IMR-90 (cell line): ENCODE measurements around the gene ITGA4. TPM values are rescaled to one million over a fixed set of nuclear protein-coding genes. Genes with fewer than 3 reads are reported as not detected.

Experiments
- ATAC-seq: fragments of 200-7000 bp; cut with Tn5 transposase; 2 replicates; pipeline ENCODE4 v1.9.1; 2020; ENCODE audit warnings: low read depth, mild to moderate bottlenecking, moderate library complexity
- BruUV-seq: library from RNA; stranded (reverse); fragments of 400-500 nt; replicated peaks from 2 replicates; lab custom pipeline; 2021; lab: Mats Ljungman, UMichigan
- CTCF ChIA-PET: fragments of 300-600 bp; formaldehyde crosslinking; extraction: SDS; loops from one replicate; lab custom pipeline; 2021; ENCODE audit warnings: antibody characterized with exemption; lab: Yijun Ruan, JAX
- POLR2A ChIA-PET: fragments of 300-600 bp; sonication (Branson Sonifier 250); formaldehyde crosslinking; loops from one replicate; lab custom pipeline; 2022; ENCODE audit warnings: antibody characterized with exemption; ENCODE audit not compliant: unreplicated experiment; lab: Charles Lee
- DNase-seq: peaks from one replicate; pipeline ENCODE4 v3.0.0; 2013
- H2AFZ ChIP-seq: replicated peaks from 2 replicates; pipeline ENCODE3; 2013; ENCODE audit warnings: low read length, mild to moderate bottlenecking; ENCODE audit not compliant: poor library complexity
- H2AK5ac ChIP-seq: 2 replicates; pipeline ENCODE4 v1.6.1; 2013; ENCODE audit warnings: low read depth, low read length, inconsistent platforms
- H2AK9ac ChIP-seq: replicated peaks from 2 replicates; pipeline ENCODE3; 2013; ENCODE audit warnings: mild to moderate bottlenecking, low read depth, low read length, moderate library complexity; ENCODE audit not compliant: poor library complexity
- H2BK120ac ChIP-seq: 2 replicates; pipeline ENCODE4 v1.6.1; 2013; ENCODE audit warnings: low read depth, low read length, inconsistent platforms
- H2BK15ac ChIP-seq: 3 replicates; pipeline ENCODE4 v1.6.1; 2013; ENCODE audit warnings: low read depth, low read length, inconsistent platforms
- H2BK20ac ChIP-seq: 2 replicates; pipeline ENCODE4 v1.6.1; 2013; ENCODE audit warnings: low read depth, mild to moderate bottlenecking, inconsistent platforms, low read length, moderate library complexity
- H2BK5ac ChIP-seq: 2 replicates; pipeline ENCODE4 v1.6.1; 2013; ENCODE audit warnings: mild to moderate bottlenecking, low read depth, low read length, inconsistent platforms; ENCODE audit not compliant: poor library complexity, severe bottlenecking
- H3K14ac ChIP-seq: replicated peaks from 2 replicates; pipeline ENCODE4 v1.6.1; 2013; ENCODE audit warnings: low read depth, low read length, inconsistent platforms
- H3K18ac ChIP-seq: 2 replicates; pipeline ENCODE4 v1.6.1; 2013; ENCODE audit warnings: low read depth, low read length, control low read depth
- H3K23ac ChIP-seq: 2 replicates; pipeline ENCODE4 v1.6.1; 2013; ENCODE audit warnings: low read depth, low read length, inconsistent platforms
- H3K27ac ChIP-seq: 2 replicates; pipeline ENCODE4 v1.5.1; 2013; ENCODE audit warnings: mild to moderate bottlenecking, control low read depth, low read length; ENCODE audit not compliant: insufficient read depth
- H3K27me3 ChIP-seq: 2 replicates; pipeline ENCODE4 v1.6.1; 2013; ENCODE audit warnings: low read length; ENCODE audit not compliant: control insufficient read depth, insufficient read depth
- H3K36me3 ChIP-seq: 2 replicates; pipeline ENCODE4 v1.6.1; 2013; ENCODE audit warnings: low read length, mixed read lengths; ENCODE audit not compliant: control insufficient read depth, insufficient read depth
- H3K4ac ChIP-seq: 2 replicates; pipeline ENCODE4 v1.6.1; 2013; ENCODE audit warnings: low read depth, low read length, inconsistent platforms
- H3K4me1 ChIP-seq: 2 replicates; pipeline ENCODE4 v1.6.1; 2013; ENCODE audit warnings: low read length, mixed read lengths; ENCODE audit not compliant: control insufficient read depth, insufficient read depth
- H3K4me2 ChIP-seq: 2 replicates; pipeline ENCODE4 v1.6.1; 2013; ENCODE audit warnings: low read depth, mild to moderate bottlenecking, control low read depth, low read length, moderate library complexity
- H3K4me3 ChIP-seq: 2 replicates; pipeline ENCODE4 v1.5.1; 2013; ENCODE audit warnings: low read depth, mild to moderate bottlenecking, control low read depth, low read length, moderate library complexity; ENCODE audit not compliant: insufficient read depth
- H3K56ac ChIP-seq: 2 replicates; pipeline ENCODE4 v1.6.1; 2013; ENCODE audit warnings: low read length, inconsistent platforms; ENCODE audit not compliant: insufficient read depth; ENCODE audit errors: extremely low read depth
- H3K79me1 ChIP-seq, 2 experiments: 2 replicates each; pipeline ENCODE4 v1.6.1; 2013; ENCODE audit warnings: low read length in 2 of 2, inconsistent platforms in 1 of 2, low read depth in 1 of 2
- H3K9ac ChIP-seq: 2 replicates; pipeline ENCODE4 v1.6.1; 2013; ENCODE audit warnings: low read depth, low read length, control low read depth
- H3K9me1 ChIP-seq: 2 replicates; pipeline ENCODE4 v1.6.1; 2013; ENCODE audit warnings: low read length, inconsistent platforms; ENCODE audit not compliant: insufficient read depth
- H3K9me3 ChIP-seq: 2 replicates; pipeline ENCODE4 v1.6.1; 2013; ENCODE audit warnings: low read length; ENCODE audit not compliant: control insufficient read depth, insufficient read depth
- H4K20me1 ChIP-seq: 2 replicates; pipeline ENCODE4 v1.6.1; 2013; ENCODE audit warnings: low read length, inconsistent platforms; ENCODE audit not compliant: insufficient read depth
- H4K5ac ChIP-seq: 2 replicates; pipeline ENCODE4 v1.6.1; 2013; ENCODE audit warnings: mild to moderate bottlenecking, low read depth, low read length, control low read depth
- H4K8ac ChIP-seq, 2 experiments: 2 replicates each; pipeline ENCODE4 v1.6.1; 2013; ENCODE audit warnings: low read depth in 2 of 2, low read length in 2 of 2, control low read depth in 1 of 2, inconsistent platforms in 1 of 2
- H4K91ac ChIP-seq: 2 replicates; pipeline ENCODE4 v1.6.1; 2013; ENCODE audit warnings: low read depth, low read length, inconsistent platforms; ENCODE audit not compliant: insufficient read depth
- BHLHE40 ChIP-seq: fragments of 150-350 bp; IDR thresholded peaks from 2 replicates; pipeline ENCODE4 v1.6.1; 2016; ENCODE audit warnings: mild to moderate bottlenecking, low read depth, low read length
- CEBPB ChIP-seq: IDR thresholded peaks from 2 replicates; pipeline ENCODE4 v1.6.1; 2012; ENCODE audit warnings: low read depth, low read length, improper control_type of control experiment
- FOS ChIP-seq: fragments of 150-350 bp; IDR thresholded peaks from 2 replicates; pipeline ENCODE4 v1.6.1; 2016; ENCODE audit warnings: low read depth, low read length
- MAFK ChIP-seq: IDR thresholded peaks from 2 replicates; pipeline ENCODE4 v1.6.1; 2012; ENCODE audit warnings: low read depth, low read length, improper control_type of control experiment
- MAZ ChIP-seq: IDR thresholded peaks from 2 replicates; pipeline ENCODE4 v1.6.1; 2012; ENCODE audit warnings: low read depth, mild to moderate bottlenecking, low read length, improper control_type of control experiment, moderate library complexity, borderline replicate concordance
- MXI1 ChIP-seq: IDR thresholded peaks from 2 replicates; pipeline ENCODE4 v1.6.1; 2012; ENCODE audit warnings: low read depth, mild to moderate bottlenecking, low read length, moderate library complexity, borderline replicate concordance
- POLR2A ChIP-seq: IDR thresholded peaks from 2 replicates; pipeline ENCODE4 v1.6.1; 2012; ENCODE audit warnings: mild to moderate bottlenecking, low read depth, low read length
- RAD21 ChIP-seq: IDR thresholded peaks from 2 replicates; pipeline ENCODE4 v1.6.1; 2012; ENCODE audit warnings: low read length, improper control_type of control experiment
- RCOR1 ChIP-seq: IDR thresholded peaks from 2 replicates; pipeline ENCODE4 v1.6.1; 2012; ENCODE audit warnings: mild to moderate bottlenecking, low read length, improper control_type of control experiment; ENCODE audit not compliant: insufficient replicate concordance
- RFX5 ChIP-seq: IDR thresholded peaks from 2 replicates; pipeline ENCODE4 v1.8.0; 2012; ENCODE audit warnings: low read depth, mild to moderate bottlenecking, low read length, moderate library complexity
- SMC3 ChIP-seq: fragments of 150-350 bp; IDR thresholded peaks from 2 replicates; pipeline ENCODE4 v1.6.1; 2016; ENCODE audit warnings: low read depth, mild to moderate bottlenecking, antibody characterized with exemption, low read length, moderate library complexity
- WGBS, 2 experiments: methylation state at CpG; one replicate each; pipeline versions ENCODE4 v1.1.5 to v1.1.7; 2013; ENCODE audit warnings: missing lambda C conversion rate in 2 of 2; ENCODE audit not compliant: insufficient read length in 1 of 2; ENCODE audit errors: extremely low coverage in 2 of 2; 5-methylcytosine and 5-hydroxymethylcytosine counted together
- dilution Hi-C: fragments of 300-500 bp; cut with HindIII; formaldehyde crosslinking; loops from one replicate; pipeline ENCODE4 v1.14.3; 2018; ENCODE audit warnings: low sequenced_read_pairs; ENCODE audit not compliant: unreplicated experiment
- in situ Hi-C: fragments of 300-500 bp; cut with MboI; formaldehyde crosslinking; loops from 3 replicates; pipeline ENCODE4 v1.14.3; 2019; ENCODE audit warnings: low sequenced_read_pairs, inconsistent platforms, mixed read lengths
- intact Hi-C: fragments of 100-400 bp; cut with micrococcal nuclease; formaldehyde crosslinking; loops from 2 replicates; pipeline ENCODE4 v1.10.0; 2022
- polyA plus RNA-seq, 3 experiments: library from polyadenylated mRNA; depleted of rRNA; stranded (reverse); fragments of >200 nt; gene quantifications; 2 replicates each; pipeline ENCODE4 v1.2.3, GENCODE V29; 2012; ENCODE audit warnings: low replicate concordance in 1 of 3
- total RNA-seq: library from RNA; depleted of rRNA; stranded (reverse); fragments of >200 nt; gene quantifications from 2 replicates; pipeline ENCODE4 v1.2.3, GENCODE V29; 2012
- TF ChIP-seq, protein P1 (sequence below): fragments of 150-350 bp; IDR thresholded peaks from 2 replicates; pipeline ENCODE4 v1.6.1; 2016; ENCODE audit warnings: low read depth, mild to moderate bottlenecking, low read length, moderate library complexity, borderline replicate concordance
- TF ChIP-seq, protein P2 (sequence below): conservative IDR thresholded peaks from 2 replicates; pipeline ENCODE4 v1.5.1; 2012; ENCODE audit warnings: mild to moderate bottlenecking, low read depth, low read length, improper control_type of control experiment
- TF ChIP-seq, protein P3 (sequence below): fragments of 150-350 bp; IDR thresholded peaks from 2 replicates; pipeline ENCODE4 v1.6.1; 2017; ENCODE audit warnings: mild to moderate bottlenecking, antibody characterized with exemption, low read length, low read depth

Gene ITGA4
- total and polyA plus RNA-seq, 2 of the 4 experiments (the other 2 are of a cell fraction): 6.9 to 13.6 TPM

DNA sequence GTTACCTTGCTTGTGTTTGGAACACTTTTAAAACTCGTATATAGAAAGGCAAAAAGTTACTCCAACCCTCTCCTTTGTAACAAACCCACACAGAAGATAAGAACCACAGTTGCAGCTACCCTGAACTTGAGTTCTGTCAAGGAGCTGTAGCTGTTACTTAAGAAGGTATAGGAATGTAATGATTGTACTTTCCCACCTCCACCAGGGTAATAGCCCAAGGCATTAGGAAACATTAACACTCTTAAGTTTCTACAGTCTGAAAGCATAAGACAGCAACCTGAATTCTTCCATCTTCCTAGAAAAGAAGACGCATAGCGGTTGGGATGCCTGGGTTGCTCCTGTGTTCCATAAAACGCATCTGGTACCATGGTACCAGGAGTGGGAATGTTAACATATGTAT, 43.0 kb downstream of the ITGA4 start:
- Histone ChIP-seq H2AFZ (no peak overlapping the region), H3K9me1 (no peaks in the 10 kb centered on the region), H3K4me3 (no peak overlapping the region), H4K91ac (no peak overlapping the region), H2BK5ac (no peak overlapping the region), H3K23ac (no peak overlapping the region), H3K9ac (no peak overlapping the region), H3K36me3 (peaks cover 2% of the 10 kb centered on the region; the same call in 1 of the 2 replicates), H4K20me1 (no peaks in the 10 kb centered on the region), H3K18ac (no peak overlapping the region), H2BK15ac (no peak overlapping the region), H4K8ac (no peak overlapping the region), H3K79me1 (no peaks in the 10 kb centered on the region), H2BK120ac (no peak overlapping the region), H2BK20ac (no peak overlapping the region), H3K56ac (no peak overlapping the region), H3K27ac (no peak overlapping the region), H3K27me3 (no peaks in the 10 kb centered on the region), H3K4me2 (no peak overlapping the region), H3K9me3 (no peaks in the 10 kb centered on the region), H3K4me1 (no peaks in the 10 kb centered on the region), H4K5ac (no peak overlapping the region), H2AK9ac (no peak overlapping the region), H3K4ac (no peak overlapping the region), H3K14ac (no peak overlapping the region), H2AK5ac (no peak overlapping the region)
- no peak for ATAC-seq
- WGBS, 2 experiments: no CpG with 5 or more reads among the region's 4 CpGs
- no peak for DNase-seq
- BruUV-seq: no TSS peak
- TF ChIP-seq POLR2A (no peak), MAFK (no peak), CEBPB (no peak), MXI1 (no peak), RCOR1 (no peak), RAD21 (no peak), SMC3 (no peak), MAZ (no peak), RFX5 (no peak), FOS (no peak), BHLHE40 (no peak)
- TF ChIP-seq, protein P1, sequence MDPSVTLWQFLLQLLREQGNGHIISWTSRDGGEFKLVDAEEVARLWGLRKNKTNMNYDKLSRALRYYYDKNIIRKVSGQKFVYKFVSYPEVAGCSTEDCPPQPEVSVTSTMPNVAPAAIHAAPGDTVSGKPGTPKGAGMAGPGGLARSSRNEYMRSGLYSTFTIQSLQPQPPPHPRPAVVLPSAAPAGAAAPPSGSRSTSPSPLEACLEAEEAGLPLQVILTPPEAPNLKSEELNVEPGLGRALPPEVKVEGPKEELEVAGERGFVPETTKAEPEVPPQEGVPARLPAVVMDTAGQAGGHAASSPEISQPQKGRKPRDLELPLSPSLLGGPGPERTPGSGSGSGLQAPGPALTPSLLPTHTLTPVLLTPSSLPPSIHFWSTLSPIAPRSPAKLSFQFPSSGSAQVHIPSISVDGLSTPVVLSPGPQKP: no peak
- TF ChIP-seq, protein P2, sequence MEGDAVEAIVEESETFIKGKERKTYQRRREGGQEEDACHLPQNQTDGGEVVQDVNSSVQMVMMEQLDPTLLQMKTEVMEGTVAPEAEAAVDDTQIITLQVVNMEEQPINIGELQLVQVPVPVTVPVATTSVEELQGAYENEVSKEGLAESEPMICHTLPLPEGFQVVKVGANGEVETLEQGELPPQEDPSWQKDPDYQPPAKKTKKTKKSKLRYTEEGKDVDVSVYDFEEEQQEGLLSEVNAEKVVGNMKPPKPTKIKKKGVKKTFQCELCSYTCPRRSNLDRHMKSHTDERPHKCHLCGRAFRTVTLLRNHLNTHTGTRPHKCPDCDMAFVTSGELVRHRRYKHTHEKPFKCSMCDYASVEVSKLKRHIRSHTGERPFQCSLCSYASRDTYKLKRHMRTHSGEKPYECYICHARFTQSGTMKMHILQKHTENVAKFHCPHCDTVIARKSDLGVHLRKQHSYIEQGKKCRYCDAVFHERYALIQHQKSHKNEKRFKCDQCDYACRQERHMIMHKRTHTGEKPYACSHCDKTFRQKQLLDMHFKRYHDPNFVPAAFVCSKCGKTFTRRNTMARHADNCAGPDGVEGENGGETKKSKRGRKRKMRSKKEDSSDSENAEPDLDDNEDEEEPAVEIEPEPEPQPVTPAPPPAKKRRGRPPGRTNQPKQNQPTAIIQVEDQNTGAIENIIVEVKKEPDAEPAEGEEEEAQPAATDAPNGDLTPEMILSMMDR: no peak
- TF ChIP-seq, protein P3, sequence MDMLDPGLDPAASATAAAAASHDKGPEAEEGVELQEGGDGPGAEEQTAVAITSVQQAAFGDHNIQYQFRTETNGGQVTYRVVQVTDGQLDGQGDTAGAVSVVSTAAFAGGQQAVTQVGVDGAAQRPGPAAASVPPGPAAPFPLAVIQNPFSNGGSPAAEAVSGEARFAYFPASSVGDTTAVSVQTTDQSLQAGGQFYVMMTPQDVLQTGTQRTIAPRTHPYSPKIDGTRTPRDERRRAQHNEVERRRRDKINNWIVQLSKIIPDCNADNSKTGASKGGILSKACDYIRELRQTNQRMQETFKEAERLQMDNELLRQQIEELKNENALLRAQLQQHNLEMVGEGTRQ: no peak
- intact Hi-C loops: no loop called here
- dilution Hi-C loops: no loop called here
- in situ Hi-C loops: no loop called here
- ChIA-PET POLR2A (no interaction called here), CTCF (no interaction called here)
